Neural progenitor cell (in vitro differentiated cells): ENCODE data around the gene UFSP2. TPM values are rescaled to one million over a fixed set of nuclear protein-coding genes. Genes with fewer than 3 reads are reported as not detected.
A peak's percentile ranks its signal among the peaks of the same experiment; 100 is the strongest.

Experiments used
- DNase-seq: peaks from one replicate; pipeline ENCODE4 v3.0.0-alpha.2; 2016; ENCODE audit warnings: low spot score
- H2AFZ ChIP-seq: fragments of 200-600 bp; sonication (generic); replicated peaks from 2 replicates; pipeline ENCODE4 v1.6.1; 2016; ENCODE audit warnings: antibody characterized with exemption
- H3F3A ChIP-seq: fragments of 200-600 bp; sonication (generic); 2 replicates; pipeline ENCODE4 v1.6.1; 2016; ENCODE audit warnings: antibody characterized with exemption, low read depth
- H3K27ac ChIP-seq: fragments of 200-600 bp; sonication (generic); 2 replicates; pipeline ENCODE4 v1.5.1; 2016; ENCODE audit warnings: mild to moderate bottlenecking
- H3K27me3 ChIP-seq: fragments of 200-600 bp; sonication (generic); 2 replicates; pipeline ENCODE4 v1.6.1; 2016; ENCODE audit warnings: mild to moderate bottlenecking, moderate library complexity
- H3K36me3 ChIP-seq: fragments of 200-600 bp; sonication (generic); 2 replicates; pipeline ENCODE4 v1.5.1; 2016
- H3K4me1 ChIP-seq: fragments of 200-600 bp; sonication (generic); 2 replicates; pipeline ENCODE4 v1.6.1; 2016; ENCODE audit warnings: mixed run types
- H3K4me2 ChIP-seq: fragments of 200-600 bp; sonication (generic); 2 replicates; pipeline ENCODE4 v1.6.1; 2016
- H3K4me3 ChIP-seq: fragments of 200-600 bp; sonication (generic); 2 replicates; pipeline ENCODE4 v1.5.1; 2016
- H3K79me2 ChIP-seq: fragments of 200-600 bp; sonication (generic); 2 replicates; pipeline ENCODE4 v1.6.1; 2016; ENCODE audit warnings: low read depth
- H3K9ac ChIP-seq: fragments of 200-600 bp; sonication (generic); 2 replicates; pipeline ENCODE4 v1.6.1; 2016
- H3K9me3 ChIP-seq: fragments of 200-600 bp; sonication (generic); 2 replicates; pipeline ENCODE4 v1.5.1; 2016; ENCODE audit warnings: low read depth
- H4K20me1 ChIP-seq: fragments of 200-600 bp; sonication (generic); 2 replicates; pipeline ENCODE4 v1.6.1; 2016; ENCODE audit warnings: low read depth
- H3K27ac Mint-ChIP-seq: 3 replicates; pipeline ENCODE4 v1.8.0; 2021; ENCODE audit warnings: mixed read lengths
- H3K27me3 Mint-ChIP-seq: 2 replicates; pipeline ENCODE4 v1.8.0; 2022; ENCODE audit warnings: low read depth, mild to moderate bottlenecking, inconsistent platforms, moderate library complexity, mixed read lengths; ENCODE audit not compliant: insufficient read depth
- H3K36me3 Mint-ChIP-seq: 3 replicates; pipeline ENCODE4 v1.8.0; 2021; ENCODE audit warnings: mixed read lengths
- H3K4me1 Mint-ChIP-seq: 3 replicates; pipeline ENCODE4 v1.8.0; 2021; ENCODE audit warnings: mixed read lengths
- H3K4me3 Mint-ChIP-seq: 3 replicates; pipeline ENCODE4 v1.8.0; 2021; ENCODE audit warnings: mild to moderate bottlenecking, moderate library complexity, mixed read lengths
- H3K9me3 Mint-ChIP-seq: 3 replicates; pipeline ENCODE4 v1.8.0; 2020; ENCODE audit warnings: mixed read lengths
- EZH2 ChIP-seq: fragments of 200-600 bp; sonication (generic); IDR thresholded peaks from 2 replicates; pipeline ENCODE4 v1.6.1; 2017; ENCODE audit warnings: antibody characterized with exemption, mild to moderate bottlenecking, moderate library complexity
- EZH2phosphoT487 ChIP-seq: fragments of 200-600 bp; sonication (generic); IDR thresholded peaks from 2 replicates; pipeline ENCODE4 v1.6.1; 2017; ENCODE audit warnings: antibody characterized with exemption
- total RNA-seq: library from RNA; depleted of rRNA; stranded (reverse); fragments of >200 nt; gene quantifications from 2 replicates; pipeline ENCODE4 v1.2.3, GENCODE V29; 2015; ENCODE audit warnings: low replicate concordance
- TF ChIP-seq, protein P1 (sequence below): fragments of 200-600 bp; sonication (generic); IDR thresholded peaks from 2 replicates; pipeline ENCODE4 v1.5.1; 2017; ENCODE audit warnings: antibody characterized with exemption, mild to moderate bottlenecking

Gene UFSP2
- total RNA-seq, 1 donor from 2014 or later: 56.9 TPM

DNA sequence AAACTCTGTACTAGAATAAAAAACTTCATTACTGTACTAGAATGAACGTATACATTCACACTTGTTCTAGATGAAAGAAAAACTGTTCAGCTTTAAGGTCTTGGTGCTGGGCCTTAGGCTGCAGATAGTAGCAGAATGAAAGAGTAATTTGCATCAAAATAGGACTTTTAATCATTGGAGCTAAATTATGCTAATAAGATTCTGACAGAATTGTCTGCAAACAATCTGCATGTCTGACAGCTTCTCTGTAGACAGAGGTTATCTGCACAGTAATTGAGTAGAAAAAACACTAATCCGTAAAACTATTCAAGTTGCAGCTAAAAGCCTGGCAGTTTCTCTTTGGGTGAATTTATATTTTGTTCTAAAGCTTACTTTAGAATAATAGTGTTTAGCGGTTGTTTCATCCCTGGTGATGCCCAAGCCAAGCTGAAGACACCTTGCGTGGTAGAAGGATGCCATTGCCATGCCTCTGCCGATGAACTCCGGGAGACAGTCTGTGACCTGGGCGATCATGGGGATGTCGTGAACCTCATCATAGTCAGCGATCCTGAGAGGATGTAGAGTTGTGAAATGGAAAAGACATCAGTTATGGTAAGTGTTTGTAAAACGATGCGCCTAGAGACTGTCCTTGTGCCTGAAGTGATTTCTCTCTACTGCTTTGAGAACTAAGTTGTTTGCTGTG, 55.4 kb downstream of the UFSP2 start:
- Histone ChIP-seq H4K20me1 (no peaks in the 10 kb centered on the region), H3K27ac (no peak overlapping the region), H3K4me2 (no peak overlapping the region), H3K9me3 (no peaks in the 10 kb centered on the region), H3K9ac (no peak overlapping the region), H3K4me1 (peaks cover 11% of the 10 kb centered on the region), H3K4me3 (no peak overlapping the region), H3K79me2 (no peaks in the 10 kb centered on the region), H3K36me3 (no peaks in the 10 kb centered on the region), H3F3A (no peaks in the 10 kb centered on the region), H2AFZ (no peak overlapping the region), H3K27me3 (no peaks in the 10 kb centered on the region)
- Mint-ChIP-seq H3K4me3 (peak overlapping the region; percentile 3), H3K9me3 (no peaks in the 10 kb centered on the region), H3K36me3 (peaks cover 8% of the 10 kb centered on the region), H3K4me1 (peaks cover 5% of the 10 kb centered on the region), H3K27ac (no peak overlapping the region), H3K27me3 (no peaks in the 10 kb centered on the region)
- DNase-seq: peak; percentile 16
- TF ChIP-seq, protein P1, sequence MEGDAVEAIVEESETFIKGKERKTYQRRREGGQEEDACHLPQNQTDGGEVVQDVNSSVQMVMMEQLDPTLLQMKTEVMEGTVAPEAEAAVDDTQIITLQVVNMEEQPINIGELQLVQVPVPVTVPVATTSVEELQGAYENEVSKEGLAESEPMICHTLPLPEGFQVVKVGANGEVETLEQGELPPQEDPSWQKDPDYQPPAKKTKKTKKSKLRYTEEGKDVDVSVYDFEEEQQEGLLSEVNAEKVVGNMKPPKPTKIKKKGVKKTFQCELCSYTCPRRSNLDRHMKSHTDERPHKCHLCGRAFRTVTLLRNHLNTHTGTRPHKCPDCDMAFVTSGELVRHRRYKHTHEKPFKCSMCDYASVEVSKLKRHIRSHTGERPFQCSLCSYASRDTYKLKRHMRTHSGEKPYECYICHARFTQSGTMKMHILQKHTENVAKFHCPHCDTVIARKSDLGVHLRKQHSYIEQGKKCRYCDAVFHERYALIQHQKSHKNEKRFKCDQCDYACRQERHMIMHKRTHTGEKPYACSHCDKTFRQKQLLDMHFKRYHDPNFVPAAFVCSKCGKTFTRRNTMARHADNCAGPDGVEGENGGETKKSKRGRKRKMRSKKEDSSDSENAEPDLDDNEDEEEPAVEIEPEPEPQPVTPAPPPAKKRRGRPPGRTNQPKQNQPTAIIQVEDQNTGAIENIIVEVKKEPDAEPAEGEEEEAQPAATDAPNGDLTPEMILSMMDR: no peak
- no peak for TF ChIP-seq EZH2phosphoT487
- no peak for TF ChIP-seq EZH2

DNA sequence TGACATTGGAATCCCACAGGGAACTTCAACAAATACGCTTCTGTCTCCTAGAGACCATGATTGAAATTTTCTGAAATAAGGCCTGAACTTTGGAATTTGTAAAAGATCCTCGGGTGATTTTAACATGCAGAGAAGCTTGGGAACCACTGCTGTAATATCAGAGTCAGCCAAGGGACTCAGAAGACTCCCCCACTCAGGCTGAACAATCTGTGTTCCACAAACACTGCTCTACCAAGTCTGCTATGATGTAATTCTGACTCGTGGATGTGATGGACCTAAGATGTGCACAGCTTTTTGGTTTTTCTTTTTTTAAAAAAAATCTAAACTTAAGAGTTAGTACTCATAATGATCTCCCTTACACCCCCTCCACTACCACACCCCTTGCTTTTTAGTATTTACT, 56.0 kb downstream of the UFSP2 start:
- H3K4me1 ChIP-seq: peaks cover 11% of the 10 kb centered on the region
- H3K4me3 Mint-ChIP-seq: no peak overlapping the region
- H3K79me2 ChIP-seq: no peaks in the 10 kb centered on the region
- no peak overlapping the region for H3K27ac ChIP-seq
- no peaks in the 10 kb centered on the region for H3K27me3 ChIP-seq
- H4K20me1 ChIP-seq: no peaks in the 10 kb centered on the region
- H3K36me3 Mint-ChIP-seq: peaks cover 7% of the 10 kb centered on the region
- TF ChIP-seq EZH2 (no peak), EZH2phosphoT487 (no peak)
- TF ChIP-seq, protein P1: no peak
- no peaks in the 10 kb centered on the region for H3K9me3 ChIP-seq
- H3K9me3 Mint-ChIP-seq: no peaks in the 10 kb centered on the region
- no peaks in the 10 kb centered on the region for H3K36me3 ChIP-seq
- H3K27me3 Mint-ChIP-seq: no peaks in the 10 kb centered on the region
- H3K4me3 ChIP-seq: no peak overlapping the region
- H2AFZ ChIP-seq: no peak overlapping the region
- peaks cover 5% of the 10 kb centered on the region for H3K4me1 Mint-ChIP-seq
- DNase-seq: no peak
- H3K9ac ChIP-seq: no peak overlapping the region
- no peaks in the 10 kb centered on the region for H3F3A ChIP-seq
- H3K27ac Mint-ChIP-seq: no peak overlapping the region
- H3K4me2 ChIP-seq: no peak overlapping the region

DNA sequence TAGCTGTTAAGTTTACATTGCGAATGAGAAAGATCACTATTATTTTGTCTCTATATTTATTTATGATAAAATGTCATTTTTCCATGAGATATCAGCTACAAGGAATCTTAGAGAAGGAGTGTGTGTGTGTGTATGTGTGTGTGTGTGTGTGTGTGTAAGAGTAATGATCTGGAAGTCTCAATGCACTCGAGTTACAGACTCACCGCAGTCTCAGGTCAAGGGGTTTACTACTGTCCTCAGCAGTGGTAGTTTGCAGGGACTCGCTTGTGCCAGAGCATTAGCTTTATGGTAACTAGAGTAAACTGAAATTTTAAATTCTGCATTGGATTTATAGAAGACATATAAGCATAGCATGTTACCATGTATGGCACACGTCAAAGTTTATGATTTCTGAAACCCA, 60.9 kb downstream of the UFSP2 start:
- H4K20me1 ChIP-seq: no peaks in the 10 kb centered on the region
- no peak overlapping the region for H3K27ac ChIP-seq
- H3K27me3 Mint-ChIP-seq: no peaks in the 10 kb centered on the region
- H3K4me1 ChIP-seq: peaks cover 4% of the 10 kb centered on the region
- no peak overlapping the region for H3K4me2 ChIP-seq
- H3K9ac ChIP-seq: no peak overlapping the region
- no peak for TF ChIP-seq EZH2
- TF ChIP-seq, protein P1: no peak
- DNase-seq: no peak
- H3K36me3 ChIP-seq: no peaks in the 10 kb centered on the region
- no peaks in the 10 kb centered on the region for H3K27me3 ChIP-seq
- H3K36me3 Mint-ChIP-seq: peaks cover 9% of the 10 kb centered on the region
- H3K4me3 Mint-ChIP-seq: no peak overlapping the region
- no peak overlapping the region for H3K27ac Mint-ChIP-seq
- no peak overlapping the region for H2AFZ ChIP-seq
- no peaks in the 10 kb centered on the region for H3F3A ChIP-seq
- peaks cover 5% of the 10 kb centered on the region for H3K4me1 Mint-ChIP-seq
- H3K9me3 Mint-ChIP-seq: no peaks in the 10 kb centered on the region
- no peaks in the 10 kb centered on the region for H3K9me3 ChIP-seq
- no peaks in the 10 kb centered on the region for H3K79me2 ChIP-seq
- H3K4me3 ChIP-seq: no peak overlapping the region
